GM18526 (cell line): ENCODE results near the gene KIF3A.

ENCODE experiments used
- POLR2A ChIP-seq: IDR thresholded peaks from 3 replicates; pipeline ENCODE4 v1.6.1; 2011; ENCODE audit not compliant: insufficient read length; ENCODE audit errors: extremely low read depth

KIF3A gene

DNA sequence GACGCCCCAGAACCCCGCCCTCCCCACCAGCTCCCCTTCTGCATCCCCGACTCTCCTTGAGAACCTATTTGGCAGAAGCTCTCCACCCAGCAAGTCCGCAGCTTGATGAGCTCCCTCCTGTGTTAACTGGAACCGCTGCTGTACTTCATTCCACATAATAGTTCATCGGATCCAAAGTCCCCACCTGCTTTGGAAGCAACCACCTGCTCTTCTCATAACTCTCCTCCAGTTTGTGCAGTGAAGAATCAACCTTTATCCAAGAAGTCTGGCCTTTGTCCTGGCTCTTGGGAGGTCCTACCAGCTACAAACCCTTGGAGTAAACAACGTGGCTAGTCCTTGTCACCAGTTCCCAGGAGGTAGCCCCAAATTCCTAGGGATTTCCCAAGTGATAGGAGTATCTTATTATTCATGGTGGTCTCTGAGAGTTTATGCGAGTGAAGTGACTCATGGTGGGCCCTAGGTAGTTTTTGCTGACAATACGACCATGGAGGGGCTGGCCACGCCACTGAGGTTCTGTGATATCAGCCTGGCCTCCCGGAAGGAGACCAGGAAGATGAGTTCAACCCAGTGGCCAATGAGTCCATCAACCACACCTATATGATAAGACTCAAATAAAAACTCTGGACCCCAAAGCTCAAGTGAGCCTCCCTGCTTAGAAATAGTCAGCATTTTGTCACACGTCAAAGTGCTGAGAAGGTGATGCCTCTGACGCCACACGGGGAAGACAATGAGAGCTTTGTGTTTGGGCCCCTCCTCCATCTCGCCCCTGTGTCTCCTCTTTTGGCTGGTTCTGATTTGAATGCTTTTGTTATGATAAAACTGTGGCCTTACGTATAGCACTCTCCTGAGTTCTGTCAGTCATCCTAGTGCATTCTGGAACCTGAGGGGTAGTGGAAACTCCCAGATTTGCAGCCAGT, 67.1 kb downstream of the KIF3A start:
- TF ChIP-seq POLR2A = no peak

DNA sequence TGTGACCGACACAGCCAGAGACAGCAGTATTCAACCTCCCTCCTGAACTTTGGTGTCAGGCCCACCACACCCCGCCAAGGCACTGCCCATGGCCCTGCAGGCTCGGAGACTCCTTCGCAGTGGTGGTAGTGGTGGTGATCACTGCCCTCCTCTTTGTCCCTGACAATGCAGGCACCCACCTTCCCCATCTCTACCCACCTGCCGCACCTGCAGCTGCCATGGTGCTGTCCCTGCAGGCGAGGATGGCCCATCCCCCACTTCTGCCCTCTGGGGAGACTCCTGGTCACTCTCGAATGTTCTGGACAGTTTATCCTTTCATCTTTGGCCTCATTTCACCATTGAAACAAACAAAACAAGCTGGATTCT, 67.9 kb downstream of the KIF3A start:
- TF ChIP-seq POLR2A = no peak

GRCh38 chr5:132668706-132669454, 68.5 kb downstream of the KIF3A start:
- no peak for TF ChIP-seq POLR2A

- no peak for TF ChIP-seq POLR2A
Measured at GRCh38 chr5:132667761-132668705, 69.3 kb downstream of the KIF3A start.

DNA sequence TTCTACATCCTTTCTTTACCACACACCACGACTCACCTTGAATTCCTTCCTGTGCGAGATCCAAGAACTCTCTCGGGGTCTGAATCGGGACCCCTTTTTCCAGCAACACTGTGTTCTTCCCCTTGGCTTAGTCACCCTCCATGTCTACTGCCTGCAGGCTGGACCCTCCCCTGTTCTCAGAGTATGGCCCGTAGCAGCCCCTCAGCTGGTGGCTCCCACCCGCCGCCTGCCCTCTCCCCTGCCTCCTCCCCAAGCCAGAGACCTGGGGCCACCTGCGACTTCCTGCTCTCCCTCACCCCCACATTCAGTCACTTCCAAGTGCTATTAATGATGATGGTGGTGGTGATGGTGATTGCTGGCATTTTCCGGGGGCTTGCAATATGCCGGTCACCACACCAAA, 70.0 kb downstream of the KIF3A start:
- no peak for TF ChIP-seq POLR2A

- TF ChIP-seq POLR2A = no peak
Measured at GRCh38 chr5:132666310-132667123, 70.8 kb downstream of the KIF3A start.

DNA sequence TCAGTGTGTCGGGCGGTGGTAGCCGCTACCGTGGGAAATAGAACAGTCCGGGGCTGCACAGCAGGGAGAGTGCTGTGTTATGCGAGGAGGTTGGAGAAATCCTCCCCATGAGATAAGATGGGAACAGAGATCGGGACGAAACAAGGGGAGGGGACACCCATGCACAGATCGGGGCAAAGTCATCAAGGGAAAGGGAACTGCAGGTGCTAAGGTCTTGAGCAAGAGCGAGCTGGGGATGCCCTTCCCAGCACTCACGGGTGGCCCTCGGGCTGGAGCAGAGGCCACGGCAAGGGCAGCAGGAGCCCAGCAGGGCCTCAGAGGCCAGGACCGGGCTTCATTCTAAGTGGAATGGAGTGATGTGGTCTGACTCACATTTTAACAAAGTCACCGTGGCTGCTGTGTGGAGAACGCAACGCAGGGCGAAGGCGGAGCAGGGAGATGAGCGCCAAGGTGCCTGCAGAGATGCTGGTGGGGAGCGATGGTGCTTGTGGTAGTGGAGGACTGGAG, 71.7 kb downstream of the KIF3A start:
- no peak for TF ChIP-seq POLR2A

GRCh38 chr5:132664696-132665209, 72.6 kb downstream of the KIF3A start:
- no peak for TF ChIP-seq POLR2A

DNA sequence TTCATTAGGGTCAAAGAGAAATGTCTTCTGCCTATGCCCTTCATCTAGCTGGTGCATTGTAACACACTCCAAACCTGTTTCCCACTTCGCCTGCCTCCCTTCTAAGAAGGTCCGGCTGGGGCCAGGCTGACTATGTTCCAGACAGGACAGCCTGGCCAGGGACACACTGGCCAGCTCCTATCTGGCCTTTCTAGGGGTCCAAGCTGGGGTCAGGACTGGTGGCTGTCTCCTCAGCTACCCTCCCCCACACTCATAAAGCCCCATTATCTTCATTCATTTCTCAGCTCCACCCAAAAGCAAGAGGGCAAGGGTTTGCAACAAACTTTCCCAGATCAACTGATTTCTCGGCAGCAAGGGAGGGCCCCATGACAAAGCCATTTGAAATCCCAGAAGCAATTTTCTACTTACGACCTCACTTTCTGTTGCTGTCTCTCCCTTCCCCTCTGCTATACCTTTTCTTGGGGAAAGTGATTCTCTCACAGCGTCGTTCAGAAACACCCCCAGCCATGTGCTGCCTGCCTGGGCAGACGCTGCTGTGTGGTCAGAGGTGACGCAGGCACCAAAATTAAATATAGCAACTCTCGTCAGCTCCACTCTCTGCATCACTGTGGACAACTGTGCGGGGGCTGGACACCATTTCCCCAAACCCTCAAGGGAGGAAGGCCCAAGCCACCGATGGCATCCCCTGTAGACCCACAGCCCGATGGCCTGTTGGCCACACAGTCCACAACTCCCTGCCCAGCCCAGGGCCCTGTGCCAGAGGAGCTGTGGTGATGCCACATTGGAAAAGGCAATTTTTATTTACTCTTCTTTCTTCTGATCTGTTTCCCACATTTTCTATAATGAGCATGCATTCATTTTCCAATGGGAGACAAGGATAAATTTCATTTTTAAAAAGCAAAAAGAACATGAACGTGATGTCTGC, 73.3 kb downstream of the KIF3A start:
- TF ChIP-seq POLR2A = peak; percentile 32

- TF ChIP-seq POLR2A = peak; percentile 61
Measured at GRCh38 chr5:132662925-132663770, 74.2 kb downstream of the KIF3A start.

DNA sequence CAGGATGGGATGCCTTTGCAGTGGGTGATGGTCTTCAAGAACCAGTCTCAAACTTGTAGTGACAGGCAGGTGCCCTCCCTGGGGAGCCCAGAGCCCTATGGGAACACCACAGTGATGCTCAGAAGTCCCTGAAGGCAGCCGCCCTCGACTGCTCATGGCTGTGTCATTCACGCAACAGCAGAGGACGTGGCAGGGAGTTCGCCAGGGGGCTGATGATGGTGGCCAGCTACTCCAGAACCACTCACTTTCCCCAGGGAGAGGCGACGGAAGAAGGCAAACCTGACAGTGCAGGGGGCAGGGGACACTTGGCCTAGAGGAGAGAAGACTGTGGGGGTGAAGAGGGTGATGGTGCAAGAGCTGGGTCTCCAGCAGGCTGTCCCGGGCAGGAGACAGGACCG, 75.3 kb downstream of the KIF3A start:
- TF ChIP-seq POLR2A = no peak

DNA sequence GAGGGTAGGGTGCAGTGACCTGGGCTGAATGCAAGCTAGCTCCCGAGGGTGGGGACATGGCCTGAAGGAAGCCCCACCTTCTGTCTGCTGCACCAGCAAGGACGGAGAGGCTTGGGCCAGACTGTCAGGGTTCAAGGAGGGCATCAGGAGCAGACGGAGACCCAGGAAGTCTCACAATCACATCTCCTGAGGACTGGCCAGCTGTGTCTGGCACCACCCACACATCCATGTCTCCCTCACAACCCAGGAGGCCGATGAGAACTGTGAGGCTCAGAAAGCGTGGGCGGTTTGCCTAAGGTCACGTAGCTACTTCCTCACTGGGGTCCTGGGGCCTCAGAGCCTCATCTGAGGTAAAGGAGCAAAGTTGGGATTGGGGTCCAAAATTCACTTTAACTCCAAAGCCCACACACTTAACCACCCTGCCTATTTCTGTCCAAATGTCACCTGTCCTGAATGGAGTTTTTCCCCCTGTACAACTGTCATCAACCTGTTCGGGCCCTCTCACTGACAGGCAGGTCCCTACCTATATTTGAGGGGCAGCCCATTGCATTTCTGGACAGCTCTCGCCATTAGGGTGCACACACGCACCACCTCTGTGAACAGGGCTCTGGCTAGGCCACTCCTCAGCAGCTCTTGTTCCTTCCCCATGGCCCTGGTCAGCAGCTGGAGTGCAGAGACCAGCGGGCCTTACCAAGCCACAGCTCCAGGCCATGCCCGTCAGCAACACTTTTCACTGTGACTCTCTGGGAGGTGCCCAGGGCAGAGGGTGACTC, 75.9 kb downstream of the KIF3A start:
- TF ChIP-seq POLR2A = peak; percentile 32
